Measurements from ENCODE around the gene TRIM39.

The TRIM39 gene

GRCh38 chr6:30323806-30324205, 2.9 kb upstream of the TRIM39 start:
- peaks cover 0 to 5% of the 10 kb centered on the region in 2 experiments for H3K4me1 ChIP-seq (ENCODE audit: control insufficient read depth in 1 of 2, insufficient read depth in 2 of 2, low read length in 2 of 2)
- no peak overlapping the region for H3K23ac ChIP-seq (ENCODE audit: low read length)
- H3K4me3 ChIP-seq (ENCODE audit: low read depth, low read length), result no peak overlapping the region
- no peak overlapping the region for H2BK12ac ChIP-seq (ENCODE audit: low read length)
- H2AFZ ChIP-seq (ENCODE audit: insufficient read depth, low read length, poor library complexity), result no peak overlapping the region
- no CpG with 5 or more reads among the region's 1 CpG for WGBS (ENCODE audit: extremely low coverage, insufficient coverage, insufficient read length)
- H2AK5ac ChIP-seq (ENCODE audit: low read length), result no peak overlapping the region
- H4K8ac ChIP-seq (ENCODE audit: low read depth, low read length), result no peak overlapping the region
- no peak overlapping the region for H2BK5ac ChIP-seq (ENCODE audit: low read depth, low read length, poor library complexity)
- H3K79me2 ChIP-seq (ENCODE audit: control insufficient read depth, insufficient read depth, low read length, poor library complexity), result peaks cover 17% of the 10 kb centered on the region
- no peak overlapping the region for H3K4me2 ChIP-seq (ENCODE audit: low read length)
- peaks cover 0 to 4% of the 10 kb centered on the region in 2 experiments for H3K36me3 ChIP-seq (ENCODE audit: control insufficient read depth in 1 of 2, insufficient read depth in 2 of 2, low read length in 2 of 2)
- no peak overlapping the region for H3K9ac ChIP-seq (ENCODE audit: low read length)
- H3K9me3 ChIP-seq (ENCODE audit: insufficient read depth, low read depth, low read length), result no peaks in the 10 kb centered on the region
- H2BK120ac ChIP-seq (ENCODE audit: insufficient read depth, low read length, poor library complexity), result no peak overlapping the region
- H3K79me1 ChIP-seq (ENCODE audit: low read length), result peaks cover 14% of the 10 kb centered on the region
- no peak for DNase-seq
- no peak overlapping the region for H3K14ac ChIP-seq (ENCODE audit: low read length)
- H3K4ac ChIP-seq (ENCODE audit: low read depth, low read length), result no peak overlapping the region
- no peak overlapping the region for H3K18ac ChIP-seq (ENCODE audit: low read length)
- no peak overlapping the region for H4K91ac ChIP-seq (ENCODE audit: low read depth, low read length)
- no peak overlapping the region for H3K27ac ChIP-seq (ENCODE audit: low read depth, low read length)
- no peaks in the 10 kb centered on the region for H3K27me3 ChIP-seq (ENCODE audit: insufficient read depth, low read length)
- no peak overlapping the region for H4K12ac ChIP-seq (ENCODE audit: low read depth, low read length)

- no peak overlapping the region for H4K91ac ChIP-seq (ENCODE audit: low read depth, low read length)
Measured at GRCh38 chr6:30325150-30325872, 1.4 kb upstream of the TRIM39 start.

GRCh38 chr6:30325873-30326525, 728 bp upstream of the TRIM39 start:
- peaks cover 14% of the 10 kb centered on the region for H3K79me1 ChIP-seq (ENCODE audit: low read length)
- peak overlapping the region; percentile 79 for H4K91ac ChIP-seq (ENCODE audit: low read depth, low read length)
- H3K36me3 ChIP-seq (ENCODE audit: control insufficient read depth in 1 of 2, insufficient read depth in 2 of 2, low read length in 2 of 2), result peaks cover 10 to 15% of the 10 kb centered on the region in 2 experiments
- peak overlapping the region; percentile 99 for H3K4me2 ChIP-seq (ENCODE audit: low read length)
- H3K4me3 ChIP-seq (ENCODE audit: low read depth, low read length), result peak overlapping the region; percentile 84
- peak overlapping the region; percentile 97 for H3K9ac ChIP-seq (ENCODE audit: low read length)
- H3K4me1 ChIP-seq (ENCODE audit: control insufficient read depth in 1 of 2, insufficient read depth in 2 of 2, low read length in 2 of 2), result peaks cover 0 to 5% of the 10 kb centered on the region in 2 experiments
- H3K23ac ChIP-seq (ENCODE audit: low read length), result no peak overlapping the region
- H2BK12ac ChIP-seq (ENCODE audit: low read length), result peak overlapping the region; percentile 29
- peak overlapping the region; percentile 37 for H2AFZ ChIP-seq (ENCODE audit: insufficient read depth, low read length, poor library complexity)
- peak overlapping the region; percentile 90 for H3K14ac ChIP-seq (ENCODE audit: low read length)
- no CpG with 5 or more reads among the region's 29 CpGs for WGBS (ENCODE audit: extremely low coverage, insufficient coverage, insufficient read length)
- peaks cover 17% of the 10 kb centered on the region for H3K79me2 ChIP-seq (ENCODE audit: control insufficient read depth, insufficient read depth, low read length, poor library complexity)
- peak overlapping the region; percentile 44 for H2AK5ac ChIP-seq (ENCODE audit: low read length)
- peak overlapping the region; percentile 89 for H2BK120ac ChIP-seq (ENCODE audit: insufficient read depth, low read length, poor library complexity)
- peak in 1 of 2 donors; percentile 88 for DNase-seq
- H3K27me3 ChIP-seq (ENCODE audit: insufficient read depth, low read length), result no peaks in the 10 kb centered on the region
- no peaks in the 10 kb centered on the region for H3K9me3 ChIP-seq (ENCODE audit: insufficient read depth, low read depth, low read length)
- peak overlapping the region; percentile 94 for H3K27ac ChIP-seq (ENCODE audit: low read depth, low read length)
- peak overlapping the region; percentile 72 for H3K18ac ChIP-seq (ENCODE audit: low read length)
- H2BK5ac ChIP-seq (ENCODE audit: low read depth, low read length, poor library complexity), result peak overlapping the region; percentile 92
- H4K8ac ChIP-seq (ENCODE audit: low read depth, low read length), result peak overlapping the region; percentile 97
- H4K12ac ChIP-seq (ENCODE audit: low read depth, low read length), result peak overlapping the region; percentile 74
- peak overlapping the region; percentile 88 for H3K4ac ChIP-seq (ENCODE audit: low read depth, low read length)

More at GRCh38 chr6:30325150-30325872, 1.4 kb upstream of the TRIM39 start:
- no peak overlapping the region for H3K18ac ChIP-seq (ENCODE audit: low read length)
- H2BK120ac ChIP-seq (ENCODE audit: insufficient read depth, low read length, poor library complexity), result no peak overlapping the region
- no peak overlapping the region for H3K27ac ChIP-seq (ENCODE audit: low read depth, low read length)
- H3K27me3 ChIP-seq (ENCODE audit: insufficient read depth, low read length), result no peaks in the 10 kb centered on the region
- no peaks in the 10 kb centered on the region for H3K9me3 ChIP-seq (ENCODE audit: insufficient read depth, low read depth, low read length)
- no peak overlapping the region for H3K9ac ChIP-seq (ENCODE audit: low read length)
- H2BK5ac ChIP-seq (ENCODE audit: low read depth, low read length, poor library complexity), result no peak overlapping the region
- H3K36me3 ChIP-seq (ENCODE audit: control insufficient read depth in 1 of 2, insufficient read depth in 2 of 2, low read length in 2 of 2), result peaks cover 6 to 9% of the 10 kb centered on the region in 2 experiments
- H4K8ac ChIP-seq (ENCODE audit: low read depth, low read length), result peak overlapping the region; percentile 97
- H3K23ac ChIP-seq (ENCODE audit: low read length), result no peak overlapping the region
- H2AK5ac ChIP-seq (ENCODE audit: low read length), result no peak overlapping the region
- peak; percentile 65 to 67 for DNase-seq
- no CpG with 5 or more reads among the region's 10 CpGs for WGBS (ENCODE audit: extremely low coverage, insufficient coverage, insufficient read length)
- peaks cover 0 to 5% of the 10 kb centered on the region in 2 experiments for H3K4me1 ChIP-seq (ENCODE audit: control insufficient read depth in 1 of 2, insufficient read depth in 2 of 2, low read length in 2 of 2)
- H4K12ac ChIP-seq (ENCODE audit: low read depth, low read length), result peak overlapping the region; percentile 74
- H3K4me2 ChIP-seq (ENCODE audit: low read length), result peak overlapping the region; percentile 99
- H2AFZ ChIP-seq (ENCODE audit: insufficient read depth, low read length, poor library complexity), result peak overlapping the region; percentile 37
- H3K79me1 ChIP-seq (ENCODE audit: low read length), result peaks cover 14% of the 10 kb centered on the region
- no peak overlapping the region for H2BK12ac ChIP-seq (ENCODE audit: low read length)
- peak overlapping the region; percentile 89 for H3K4ac ChIP-seq (ENCODE audit: low read depth, low read length)
- H3K79me2 ChIP-seq (ENCODE audit: control insufficient read depth, insufficient read depth, low read length, poor library complexity), result peaks cover 17% of the 10 kb centered on the region
- H3K4me3 ChIP-seq (ENCODE audit: low read depth, low read length), result peak overlapping the region; percentile 84
- no peak overlapping the region for H3K14ac ChIP-seq (ENCODE audit: low read length)

GRCh38 chr6:30327232-30327746, 562 bp downstream of the TRIM39 start:
- Histone ChIP-seq H3K9me3 (ENCODE audit: insufficient read depth, low read depth, low read length) (no peaks in the 10 kb centered on the region), H3K4me1 (ENCODE audit: control insufficient read depth in 1 of 2, insufficient read depth in 2 of 2, low read length in 2 of 2) (peaks cover 0 to 5% of the 10 kb centered on the region in 2 experiments), H3K4me2 (ENCODE audit: low read length) (peak overlapping the region; percentile 99), H2BK120ac (ENCODE audit: insufficient read depth, low read length, poor library complexity) (no peak overlapping the region), H4K12ac (ENCODE audit: low read depth, low read length) (no peak overlapping the region), H2BK12ac (ENCODE audit: low read length) (no peak overlapping the region), H3K18ac (ENCODE audit: low read length) (peak overlapping the region; percentile 62), H3K4ac (ENCODE audit: low read depth, low read length) (no peak overlapping the region), H2AFZ (ENCODE audit: insufficient read depth, low read length, poor library complexity) (peak overlapping the region; percentile 37), H3K23ac (ENCODE audit: low read length) (no peak overlapping the region), H3K27me3 (ENCODE audit: insufficient read depth, low read length) (no peaks in the 10 kb centered on the region), H3K79me2 (ENCODE audit: control insufficient read depth, insufficient read depth, low read length, poor library complexity) (peaks cover 16% of the 10 kb centered on the region), H3K4me3 (ENCODE audit: low read depth, low read length) (peak overlapping the region; percentile 84), H3K36me3 (ENCODE audit: control insufficient read depth in 1 of 2, insufficient read depth in 2 of 2, low read length in 2 of 2) (peaks cover 10 to 18% of the 10 kb centered on the region in 2 experiments), H3K27ac (ENCODE audit: low read depth, low read length) (peak overlapping the region; percentile 94), H3K9ac (ENCODE audit: low read length) (peak overlapping the region; percentile 97), H3K79me1 (ENCODE audit: low read length) (peaks cover 14% of the 10 kb centered on the region), H2AK5ac (ENCODE audit: low read length) (no peak overlapping the region), H3K14ac (ENCODE audit: low read length) (peak overlapping the region; percentile 60), H4K91ac (ENCODE audit: low read depth, low read length) (peak overlapping the region; percentile 79), H2BK5ac (ENCODE audit: low read depth, low read length, poor library complexity) (no peak overlapping the region), H4K8ac (ENCODE audit: low read depth, low read length) (peak overlapping the region; percentile 91)
- no CpG with 5 or more reads among the region's 17 CpGs for WGBS (ENCODE audit: extremely low coverage, insufficient coverage, insufficient read length)
- peak in 1 of 2 donors; percentile 4 for DNase-seq
